Left cardiac atrium (tissue), 4 donors: ENCODE measurements around the gene PACRG. TPM values are rescaled to one million over a fixed set of nuclear protein-coding genes. Genes with fewer than 3 reads are reported as not detected.

Experiments
- ATAC-seq, 2 donors: fragments of 200-7000 bp; cut with Tn5 transposase; one replicate each; pipeline ENCODE4 v1.9.1; 2020; ENCODE audit warnings: mild to moderate bottlenecking in 2 of 2, moderate library complexity in 2 of 2
- DNase-seq: peaks from one replicate; pipeline ENCODE4 v3.0.0-alpha.2; 2020
- intact Hi-C, 2 donors: fragments of 100-400 bp; cut with DNase I; formaldehyde crosslinking; loops; one replicate each; pipeline versions ENCODE4 v1.14.1 to v1.15.1; 2022 to 2023
- total RNA-seq, 2 donors: library from RNA; stranded (reverse); fragmentation: NEBNext Ultra II Directional; extraction: Animal tissue kit (Norgen Biotek cat#: 25700); gene quantifications; one replicate each; pipeline ENCODE4 v1.2.1, GENCODE V29; 2021
- donor health status: DM: no; HTN: yes; CAD: no.
- donor health status: DM: no; HTN: yes; CAD: no; lungs with severe emphysema.
- donor health status: DM: yes; HTN: yes; CAD: no.
- donor health status: Dilated cardiomyopathy.

The PACRG gene
- total RNA-seq, 2 donors from 2014 or later: 3.2 to 4.5 TPM

GRCh38 chr6:163319609-163320366, 592.0 kb downstream of the PACRG start:
- ATAC-seq (no peak), DNase-seq (no peak)
- intact Hi-C loops: no loop called here

DNA sequence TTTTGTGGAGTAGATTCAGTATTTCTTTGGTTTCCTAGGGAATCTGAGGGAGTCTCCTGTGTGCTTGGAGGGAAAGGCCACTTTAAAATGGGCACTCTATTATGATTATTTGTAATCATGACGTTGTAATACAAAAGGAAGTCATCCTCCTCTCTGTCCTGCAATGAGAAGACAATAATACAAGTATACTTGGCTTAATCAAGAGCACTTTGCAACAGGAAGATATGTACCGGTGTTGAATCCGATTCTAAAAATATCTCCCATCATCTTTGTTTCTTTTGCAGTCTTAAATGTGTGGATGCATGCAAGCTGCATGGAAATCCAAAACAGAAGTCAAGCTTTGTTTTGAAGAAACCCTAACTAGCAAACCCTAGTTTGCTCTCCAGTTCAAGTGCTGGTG, 592.6 kb downstream of the PACRG start:
- ATAC-seq (no peak), DNase-seq (no peak)
- intact Hi-C loops: no loop called here

GRCh38 chr6:163320804-163321203, 593.0 kb downstream of the PACRG start:
- intact Hi-C loops: no loop called here
- ATAC-seq: no peak
- no peak for DNase-seq

GRCh38 chr6:163321717-163322116, 593.9 kb downstream of the PACRG start:
- ATAC-seq (no peak), DNase-seq (no peak)
- intact Hi-C loops: no loop called here

DNA sequence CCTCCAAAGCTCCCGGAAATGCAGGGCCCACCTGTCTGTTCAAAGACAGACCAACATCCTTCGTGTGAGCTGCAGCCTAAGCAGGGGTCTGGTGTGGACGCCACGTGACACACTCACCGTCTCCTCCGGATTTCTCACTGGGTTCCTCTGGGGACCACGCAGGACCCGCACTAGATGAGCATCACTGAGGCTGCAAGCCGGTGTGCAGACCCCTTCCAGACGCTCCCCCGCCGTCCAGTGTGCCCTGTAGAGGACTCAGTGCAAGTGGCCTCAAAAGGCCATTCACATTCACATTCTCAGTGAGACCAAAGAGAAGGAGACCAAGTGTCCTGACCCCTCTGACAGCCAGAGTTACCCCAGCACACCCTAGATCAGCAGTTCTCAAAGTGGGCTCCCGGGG, 595.5 kb downstream of the PACRG start:
- no peak for ATAC-seq
- no peak for DNase-seq
- intact Hi-C loops: no loop called here

DNA sequence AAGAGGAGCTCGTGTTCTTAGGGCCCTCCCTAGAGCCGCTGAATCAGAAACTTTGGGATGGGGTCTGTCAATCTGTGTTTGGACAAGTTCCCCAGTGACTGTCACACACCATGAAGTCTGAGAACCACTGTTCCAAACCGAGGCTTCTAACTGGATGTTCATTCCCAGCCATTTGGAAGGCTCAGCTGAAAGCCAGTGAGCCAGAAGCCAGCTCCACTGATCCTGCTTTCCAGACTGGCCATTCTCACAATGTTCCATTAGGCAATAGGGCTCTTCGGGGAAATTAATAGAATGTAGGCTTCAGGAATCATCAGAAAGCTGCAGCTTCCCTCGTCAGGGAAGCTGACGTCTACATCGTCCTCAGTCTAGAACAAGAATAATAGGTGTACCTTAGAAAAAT, 595.9 kb downstream of the PACRG start:
- ATAC-seq: peak in 1 of 2 donors; percentile 68
- intact Hi-C loops: no loop called here

GRCh38 chr6:163324326-163324687, 596.5 kb downstream of the PACRG start:
- intact Hi-C loops: no loop called here
- ATAC-seq: no peak
- DNase-seq: no peak

More for the DNA sequence above, 595.9 kb downstream of the PACRG start:
- DNase-seq: no peak

GRCh38 chr6:163324688-163325389, 597.1 kb downstream of the PACRG start:
- intact Hi-C loops: no loop called here
- peak; percentile 61 for DNase-seq
- peak; percentile 75 to 80 for ATAC-seq

DNA sequence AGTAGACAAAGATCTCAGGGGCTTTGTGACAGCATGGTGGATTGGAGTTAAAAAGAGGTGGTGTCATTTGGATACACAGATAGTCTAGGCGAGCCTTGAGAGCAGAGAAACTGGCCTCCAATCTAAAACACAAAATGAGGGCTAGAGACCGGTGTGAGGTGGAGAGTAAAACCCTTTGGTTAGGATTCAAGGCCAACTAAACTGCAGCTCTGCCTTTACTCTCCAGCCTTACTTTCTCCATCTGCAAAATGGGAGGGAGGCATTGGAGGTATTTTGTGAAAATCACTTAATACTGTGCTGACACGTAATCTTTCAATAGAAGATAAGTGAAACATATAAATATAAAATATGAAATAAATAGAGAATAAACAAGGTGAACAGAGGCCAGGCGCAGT, 597.6 kb downstream of the PACRG start:
- DNase-seq (no peak), ATAC-seq (no peak)
- intact Hi-C loops: no loop called here

DNA sequence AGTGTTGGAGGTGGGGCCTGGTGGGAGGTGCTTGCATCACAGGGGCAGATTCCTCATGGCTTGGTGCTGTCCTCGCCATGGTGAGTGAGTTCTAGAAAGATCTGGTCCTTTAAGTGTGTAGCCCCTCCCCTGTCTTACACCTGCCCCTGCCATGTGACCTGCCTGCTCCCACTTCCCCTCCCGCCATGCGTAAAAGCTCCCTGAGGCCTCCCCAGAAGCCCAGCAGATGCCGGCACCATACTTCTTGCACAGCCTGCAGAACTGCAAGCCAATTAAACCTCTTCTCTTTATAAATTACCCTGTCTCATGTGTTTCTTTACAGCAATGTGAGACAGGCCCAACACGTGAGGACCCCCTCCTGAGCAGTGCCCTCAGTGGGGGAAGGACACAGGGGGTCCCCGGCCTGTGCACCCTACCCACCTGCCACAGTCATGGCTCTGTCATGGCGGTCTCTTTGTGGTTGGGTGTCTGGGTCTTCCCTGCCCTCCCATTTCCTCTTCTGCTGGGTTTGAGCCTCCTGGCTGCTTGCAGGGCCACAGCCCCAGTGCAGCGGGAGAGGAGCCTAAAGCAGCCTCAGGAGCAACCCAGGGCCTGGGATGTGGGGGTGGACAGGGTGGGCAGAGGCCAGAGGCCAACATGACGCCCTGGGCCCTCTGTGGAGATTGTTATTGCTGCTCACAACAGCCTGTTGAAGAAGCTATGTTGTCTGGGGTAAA, 599.5 kb downstream of the PACRG start:
- ATAC-seq: no peak
- intact Hi-C loops: no loop called here
- no peak for DNase-seq

DNA sequence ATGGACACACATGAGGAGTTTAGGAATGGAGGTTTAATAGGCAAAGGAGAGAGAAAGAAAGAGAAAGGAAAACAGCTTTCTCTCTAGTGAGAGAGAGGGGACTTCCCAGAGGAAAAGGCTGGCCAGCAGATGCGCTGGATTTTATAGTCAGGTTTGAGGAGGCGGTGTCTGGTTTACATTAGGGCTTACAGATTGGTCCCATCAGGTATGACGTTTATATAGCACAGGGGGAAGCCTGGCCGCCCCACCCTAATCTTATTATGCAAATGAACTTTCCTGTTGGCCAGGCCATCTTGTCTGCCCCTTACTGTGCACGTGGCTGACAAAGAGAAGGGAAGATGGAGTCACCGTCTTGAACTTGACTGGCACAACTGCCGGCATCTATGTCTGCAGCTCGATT, 600.1 kb downstream of the PACRG start:
- intact Hi-C loops: no loop called here
- ATAC-seq: no peak
- DNase-seq: no peak

GRCh38 chr6:163328411-163328810, 600.6 kb downstream of the PACRG start:
- ATAC-seq: no peak
- no peak for DNase-seq
- intact Hi-C loops: no loop called here

GRCh38 chr6:163329991-163330390, 602.2 kb downstream of the PACRG start:
- ATAC-seq (peak in 1 of 2 donors; percentile 13), DNase-seq (no peak)
- intact Hi-C loops: no loop called here

- DNase-seq (no peak), ATAC-seq (no peak)
- intact Hi-C loops: no loop called here
These were observed 603.5 kb downstream of the PACRG start for GRCh38 chr6:163331245-163331644.

DNA sequence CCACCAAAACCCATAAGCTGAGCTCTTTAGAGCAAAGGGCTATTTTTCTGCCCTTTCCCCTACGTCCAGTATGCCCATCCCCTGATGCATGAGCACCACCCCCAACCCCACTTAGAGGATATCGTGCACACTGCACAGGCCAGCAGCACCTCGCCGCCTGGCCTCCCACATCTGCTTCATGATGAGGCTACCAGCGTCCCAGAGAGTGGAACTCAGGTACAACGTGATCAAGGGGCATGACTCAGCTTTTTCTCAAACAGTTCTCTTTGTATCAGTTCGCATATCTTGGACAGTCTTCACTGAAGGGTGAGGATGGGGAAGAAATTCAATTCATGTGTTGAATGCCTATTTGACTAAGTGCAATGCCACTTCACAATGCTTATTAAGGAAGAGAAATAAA, 604.8 kb downstream of the PACRG start:
- ATAC-seq (no peak), DNase-seq (no peak)
- intact Hi-C loops: no loop called here

DNA sequence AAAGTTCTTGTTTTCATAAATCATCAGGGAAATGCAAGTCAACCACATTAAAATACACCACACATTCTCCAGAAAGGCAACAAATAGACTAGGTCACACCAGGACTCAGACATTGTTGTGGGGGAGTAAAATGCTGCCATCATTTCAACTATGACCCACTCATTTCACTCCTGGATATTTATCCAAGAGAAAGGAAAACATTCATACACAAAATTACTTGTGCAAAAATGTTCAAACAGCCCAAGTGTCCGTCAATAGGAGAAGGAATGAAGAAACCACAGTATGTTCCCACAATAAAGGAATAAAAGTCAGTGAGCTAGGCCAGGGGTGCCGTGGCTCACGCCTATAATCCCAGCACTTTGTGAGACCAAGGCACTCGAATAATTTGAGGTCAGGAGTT, 605.3 kb downstream of the PACRG start:
- DNase-seq (no peak), ATAC-seq (no peak)
- intact Hi-C loops: no loop called here

DNA sequence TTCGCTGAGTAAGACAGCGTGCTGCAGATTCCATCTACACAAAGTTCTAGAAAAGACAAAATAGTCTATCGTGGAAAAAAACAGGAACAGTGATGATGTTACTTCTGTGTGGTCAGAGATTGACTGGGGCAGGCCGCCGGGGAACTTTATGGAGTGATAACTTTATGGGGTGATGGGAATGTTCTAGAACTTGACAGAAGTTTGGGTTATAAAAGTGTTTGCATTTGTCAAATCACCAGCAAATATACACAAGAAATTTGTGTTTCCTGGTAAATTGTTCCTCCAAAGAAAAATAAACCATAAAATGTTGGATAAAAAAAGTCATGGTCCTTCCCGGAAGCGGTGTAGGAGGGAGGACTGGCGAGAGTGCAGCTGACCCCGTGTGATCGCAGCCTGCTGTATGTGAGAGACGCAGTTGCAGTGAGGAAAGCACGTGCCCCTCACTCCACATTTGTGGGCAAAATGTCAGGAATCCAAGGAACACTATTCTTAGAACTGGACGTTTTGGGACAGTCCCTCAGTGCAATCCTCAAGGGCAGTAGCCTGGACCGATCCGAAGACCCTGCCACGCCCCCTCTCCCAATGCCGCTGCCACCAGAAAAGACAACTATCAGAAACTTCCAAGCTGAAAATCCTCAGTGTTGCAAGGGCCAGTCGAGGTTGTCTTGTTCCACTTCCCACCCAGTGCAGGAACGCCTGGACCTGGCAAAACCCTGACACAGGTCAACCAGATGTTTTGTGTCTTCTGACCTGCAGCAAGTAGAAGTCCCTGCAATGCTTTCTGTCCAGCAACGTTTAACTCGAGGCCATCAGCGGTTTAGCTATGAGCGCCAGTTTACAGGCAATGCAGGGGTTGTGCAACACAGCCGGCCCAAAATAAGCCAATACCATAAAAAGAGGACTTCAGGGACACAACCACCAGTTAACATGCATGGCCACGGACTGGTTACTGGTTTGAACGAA, 606.2 kb downstream of the PACRG start:
- DNase-seq (no peak), ATAC-seq (peak in 1 of 2 donors; percentile 35)
- intact Hi-C loops: no loop called here

- DNase-seq (no peak), ATAC-seq (peak in 1 of 2 donors; percentile 1)
- intact Hi-C loops: no loop called here
These were observed 607.3 kb downstream of the PACRG start for GRCh38 chr6:163335056-163335455.
